T-helper 2 cell treated with Interferon-gamma antibody and Interleukin-4, amounts not matched to agents 5 μg/mL and 100 μg/mL, for 36 hours (primary cell): ENCODE measurements around the gene GMEB2.

Experiments
- DNase-seq: peaks from one replicate; pipeline ENCODE4 v3.0.0; 2021; ENCODE audit warnings: low spot score
- H3K27ac Mint-ChIP-seq: one replicate; pipeline ENCODE4 v1.8.0; 2021; ENCODE audit warnings: mild to moderate bottlenecking, mixed read lengths
- H3K27me3 Mint-ChIP-seq: one replicate; pipeline ENCODE4 v1.8.0; 2021; ENCODE audit warnings: low read depth, mixed read lengths
- H3K36me3 Mint-ChIP-seq: one replicate; pipeline ENCODE4 v1.8.0; 2021; ENCODE audit warnings: low read depth, mixed read lengths
- H3K4me1 Mint-ChIP-seq: one replicate; pipeline ENCODE4 v1.8.0; 2021; ENCODE audit warnings: low read depth, mixed read lengths
- H3K4me3 Mint-ChIP-seq: one replicate; pipeline ENCODE4 v1.8.0; 2022; ENCODE audit warnings: mild to moderate bottlenecking, moderate library complexity, mixed read lengths
- H3K9me3 Mint-ChIP-seq: one replicate; pipeline ENCODE4 v1.8.0; 2021; ENCODE audit warnings: mixed read lengths

The GMEB2 gene

DNA sequence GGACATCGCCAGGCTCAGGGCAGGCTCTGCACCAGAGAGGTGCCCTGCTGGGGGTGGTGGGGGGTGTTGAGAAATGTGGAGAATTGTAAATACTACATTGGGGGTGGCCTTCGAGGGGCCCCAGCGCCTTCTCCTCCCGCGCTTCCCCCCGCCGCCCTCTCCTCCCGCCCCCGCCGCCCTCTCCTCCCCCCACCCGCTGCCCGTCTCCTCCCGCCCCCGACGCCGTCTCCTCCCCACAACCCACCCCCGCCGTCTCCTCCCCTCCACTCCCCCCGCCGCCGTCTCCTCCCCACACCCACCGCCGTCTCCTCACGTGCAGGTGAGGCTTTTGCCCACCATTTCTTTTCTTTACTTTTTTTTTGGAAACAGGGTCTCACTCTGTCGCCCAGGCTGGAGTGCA, 77.9 kb downstream of the GMEB2 start:
- H3K9me3 Mint-ChIP-seq = no peaks in the 10 kb centered on the region
- no peaks in the 10 kb centered on the region for H3K36me3 Mint-ChIP-seq
- peaks cover 22% of the 10 kb centered on the region for H3K27me3 Mint-ChIP-seq
- no peak for DNase-seq
- peaks cover 12% of the 10 kb centered on the region for H3K4me1 Mint-ChIP-seq
- no peak overlapping the region for H3K27ac Mint-ChIP-seq
- H3K4me3 Mint-ChIP-seq = no peak overlapping the region

GRCh38 chr20:63548542-63548941, 78.4 kb downstream of the GMEB2 start:
- Mint-ChIP-seq H3K9me3 (no peaks in the 10 kb centered on the region), H3K4me3 (no peak overlapping the region), H3K27ac (no peak overlapping the region), H3K4me1 (peaks cover 12% of the 10 kb centered on the region), H3K36me3 (no peaks in the 10 kb centered on the region), H3K27me3 (peaks cover 25% of the 10 kb centered on the region)
- DNase-seq = no peak

- no peak within 1 kb of the TSS for H3K27ac Mint-ChIP-seq
- H3K36me3 Mint-ChIP-seq = no peaks in the 10 kb centered on the region
- no peak within 1 kb of the TSS for H3K4me3 Mint-ChIP-seq
- no peaks in the 10 kb centered on the region for H3K9me3 Mint-ChIP-seq
- peaks cover 23% of the 10 kb centered on the region for H3K27me3 Mint-ChIP-seq
- no peak for DNase-seq
- H3K4me1 Mint-ChIP-seq = peaks cover 9% of the 10 kb centered on the region
Observed at GRCh38 chr20:63547725-63548480, 79.0 kb downstream of the GMEB2 start, which contains the start of gene SRMS. TSS of gene SRMS (minus strand) at chr20:63547749. CDS start at chr20:63547463, 286 bp downstream.

DNA sequence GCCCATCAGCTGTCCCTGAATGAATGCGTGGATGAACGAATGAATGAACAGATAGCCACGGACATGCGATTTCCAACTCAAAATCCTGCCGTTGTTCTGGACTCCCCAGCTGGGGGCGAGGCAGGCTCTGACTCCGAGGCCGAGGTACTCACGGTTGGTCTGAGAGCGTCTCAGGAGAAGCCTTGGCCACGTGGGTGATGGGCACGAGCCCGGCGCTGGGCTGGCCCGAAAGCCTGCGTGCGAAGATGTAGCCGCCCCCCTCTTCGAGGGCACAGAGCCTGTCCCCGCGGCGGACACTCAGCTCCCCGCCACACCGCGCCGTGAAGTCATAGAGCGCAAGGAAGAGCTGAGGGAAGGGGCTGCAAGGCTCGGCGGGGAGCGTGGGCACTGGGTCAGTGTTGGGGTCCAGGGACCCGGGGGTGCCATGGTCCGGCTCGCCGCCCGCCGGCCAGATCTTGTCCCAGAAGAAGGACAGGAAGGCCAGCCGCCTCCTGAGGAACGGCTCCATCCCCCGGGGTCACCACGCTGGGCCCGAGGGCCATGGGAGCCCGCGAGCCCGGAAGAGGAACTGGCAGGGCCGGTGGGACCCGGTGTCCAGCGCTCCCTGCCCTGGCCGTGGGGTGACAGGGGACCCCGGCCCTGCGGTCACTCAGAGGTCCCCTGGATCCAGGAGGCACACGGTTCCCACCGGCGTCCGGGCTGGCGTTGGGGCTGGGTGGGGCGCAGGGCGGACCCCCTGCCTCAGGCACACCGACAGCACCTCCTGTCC, 79.8 kb downstream of the GMEB2 start:
- H3K9me3 Mint-ChIP-seq = no peaks in the 10 kb centered on the region
- no peak overlapping the region for H3K4me3 Mint-ChIP-seq
- H3K4me1 Mint-ChIP-seq = peaks cover 1% of the 10 kb centered on the region
- H3K36me3 Mint-ChIP-seq = no peaks in the 10 kb centered on the region
- H3K27me3 Mint-ChIP-seq = peaks cover 17% of the 10 kb centered on the region
- no peak for DNase-seq
- no peak overlapping the region for H3K27ac Mint-ChIP-seq

DNA sequence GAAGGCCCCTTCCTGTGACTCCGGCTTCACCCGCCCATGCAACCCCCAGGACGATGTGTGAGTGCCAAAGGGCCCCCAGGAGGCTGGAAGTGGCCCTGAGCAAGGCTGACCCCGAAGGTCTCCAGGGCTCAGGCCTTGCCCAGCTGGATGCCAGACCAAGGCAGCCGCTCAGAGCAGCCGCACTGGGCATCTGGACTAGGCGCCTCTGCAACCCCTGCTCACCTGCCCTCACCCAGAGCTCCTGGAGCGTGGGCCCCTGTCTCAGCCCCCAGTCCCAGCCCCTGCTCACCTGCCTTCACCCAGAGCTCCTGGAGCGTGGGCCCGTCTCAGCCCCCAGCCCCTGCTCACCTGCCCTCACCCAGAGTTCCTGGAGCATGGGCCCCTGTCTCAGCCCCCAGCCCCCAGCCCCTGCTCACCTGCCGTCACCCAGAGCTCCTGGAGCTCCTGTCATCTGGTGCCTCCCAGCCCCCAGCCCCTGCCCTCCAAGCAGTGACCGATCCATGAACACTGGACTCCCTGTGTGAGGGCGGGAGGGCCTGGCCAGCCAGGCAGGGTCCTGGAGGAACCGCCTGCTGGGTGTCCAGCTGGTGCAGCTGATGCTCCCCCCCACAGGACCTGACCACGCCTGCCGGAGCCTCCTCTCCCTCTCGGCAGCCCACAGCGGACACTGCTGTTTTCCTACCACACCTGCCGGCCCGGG, 80.5 kb downstream of the GMEB2 start:
- Mint-ChIP-seq H3K27me3 (peaks cover 17% of the 10 kb centered on the region), H3K27ac (no peak overlapping the region), H3K4me3 (no peak overlapping the region), H3K4me1 (no peaks in the 10 kb centered on the region), H3K9me3 (no peaks in the 10 kb centered on the region), H3K36me3 (no peaks in the 10 kb centered on the region)
- no peak for DNase-seq

DNA sequence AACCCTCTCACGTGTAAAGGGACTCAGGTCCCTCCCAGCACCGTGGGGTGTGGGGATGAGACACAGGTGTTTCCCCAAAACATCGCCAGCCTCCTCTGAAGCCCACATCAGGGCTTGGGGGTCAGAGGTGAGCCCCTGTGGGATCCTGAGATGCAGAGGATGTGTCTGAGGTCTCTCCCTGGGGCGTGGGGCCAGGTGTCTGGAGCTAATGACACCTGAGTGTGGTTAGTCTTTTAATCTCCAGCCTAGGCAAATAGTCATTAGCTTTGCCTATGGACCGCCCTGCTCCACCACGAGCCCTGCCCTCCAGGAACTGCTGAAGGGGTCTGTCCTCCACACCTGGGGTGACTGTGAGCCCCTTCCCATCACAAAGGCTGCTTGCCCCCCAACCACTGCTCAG, 81.1 kb downstream of the GMEB2 start:
- Mint-ChIP-seq H3K4me3 (no peak overlapping the region), H3K27ac (no peak overlapping the region), H3K27me3 (peaks cover 14% of the 10 kb centered on the region), H3K9me3 (no peaks in the 10 kb centered on the region), H3K36me3 (no peaks in the 10 kb centered on the region), H3K4me1 (no peaks in the 10 kb centered on the region)
- DNase-seq = no peak

GRCh38 chr20:63544958-63545516, 81.9 kb downstream of the GMEB2 start:
- no peak for DNase-seq
- no peaks in the 10 kb centered on the region for H3K9me3 Mint-ChIP-seq
- H3K36me3 Mint-ChIP-seq = no peaks in the 10 kb centered on the region
- no peaks in the 10 kb centered on the region for H3K4me1 Mint-ChIP-seq
- H3K27me3 Mint-ChIP-seq = peaks cover 12% of the 10 kb centered on the region
- no peak overlapping the region for H3K4me3 Mint-ChIP-seq
- H3K27ac Mint-ChIP-seq = no peak overlapping the region

DNA sequence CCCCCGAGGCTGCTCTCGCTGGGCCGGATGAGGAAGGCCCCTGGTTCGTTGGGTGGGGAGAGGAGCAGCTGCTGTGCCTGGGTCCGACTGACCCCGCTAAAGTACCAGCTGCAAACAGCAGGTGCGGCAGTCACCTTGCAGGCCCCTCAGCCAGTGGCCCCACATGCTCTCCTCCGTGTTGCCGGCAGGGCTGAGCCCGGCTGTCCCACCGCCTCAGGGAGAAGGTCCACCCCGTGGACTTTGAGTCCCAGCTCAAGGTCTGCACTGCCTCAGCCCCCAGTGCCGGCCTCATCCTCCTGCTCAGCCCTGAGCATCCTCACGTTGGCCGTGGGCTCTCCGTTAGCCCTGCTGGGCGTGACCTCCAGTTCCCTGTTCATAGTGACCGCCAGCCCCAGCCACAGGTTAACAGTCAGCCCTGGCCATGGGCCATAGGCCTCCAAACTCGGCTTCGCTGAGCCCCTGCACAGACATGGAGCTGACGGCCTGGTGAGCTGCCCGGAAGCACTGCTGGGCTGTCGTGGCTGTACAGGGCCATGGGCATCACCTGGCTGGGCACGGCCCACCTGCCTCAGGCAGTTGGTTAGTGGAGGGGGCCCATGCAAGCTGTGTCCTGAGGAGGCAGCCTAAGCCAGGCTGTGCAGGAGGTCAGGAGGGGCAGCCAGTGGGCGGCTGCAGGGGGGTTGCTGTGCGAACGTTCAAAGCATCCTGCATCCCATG, 82.5 kb downstream of the GMEB2 start:
- H3K4me3 Mint-ChIP-seq = no peak overlapping the region
- peaks cover 9% of the 10 kb centered on the region for H3K27me3 Mint-ChIP-seq
- no peaks in the 10 kb centered on the region for H3K4me1 Mint-ChIP-seq
- no peaks in the 10 kb centered on the region for H3K36me3 Mint-ChIP-seq
- no peaks in the 10 kb centered on the region for H3K9me3 Mint-ChIP-seq
- DNase-seq = no peak
- no peak overlapping the region for H3K27ac Mint-ChIP-seq

DNA sequence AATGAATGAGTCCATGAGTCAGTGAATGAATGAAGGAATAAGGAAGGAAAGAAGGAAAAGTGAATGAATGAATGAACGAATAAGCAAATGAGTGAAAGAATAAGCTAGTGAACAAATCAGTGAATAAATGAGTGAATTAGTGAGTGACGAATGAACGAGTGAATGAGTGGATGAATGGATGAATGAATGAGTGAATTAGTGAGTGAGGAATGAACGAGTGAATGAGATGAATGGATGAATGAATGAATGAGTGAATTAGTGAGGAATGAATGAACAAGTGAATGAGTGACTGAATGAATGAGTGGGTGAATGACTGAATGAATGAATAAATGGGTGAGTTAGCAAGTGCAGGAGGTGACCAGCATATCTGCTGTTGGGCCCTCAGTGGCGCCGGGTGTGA, 83.2 kb downstream of the GMEB2 start:
- no peak for DNase-seq
- no peaks in the 10 kb centered on the region for H3K36me3 Mint-ChIP-seq
- peaks cover 6% of the 10 kb centered on the region for H3K27me3 Mint-ChIP-seq
- H3K9me3 Mint-ChIP-seq = no peaks in the 10 kb centered on the region
- H3K4me3 Mint-ChIP-seq = no peak overlapping the region
- H3K27ac Mint-ChIP-seq = no peak overlapping the region
- H3K4me1 Mint-ChIP-seq = peaks cover 2% of the 10 kb centered on the region

DNA sequence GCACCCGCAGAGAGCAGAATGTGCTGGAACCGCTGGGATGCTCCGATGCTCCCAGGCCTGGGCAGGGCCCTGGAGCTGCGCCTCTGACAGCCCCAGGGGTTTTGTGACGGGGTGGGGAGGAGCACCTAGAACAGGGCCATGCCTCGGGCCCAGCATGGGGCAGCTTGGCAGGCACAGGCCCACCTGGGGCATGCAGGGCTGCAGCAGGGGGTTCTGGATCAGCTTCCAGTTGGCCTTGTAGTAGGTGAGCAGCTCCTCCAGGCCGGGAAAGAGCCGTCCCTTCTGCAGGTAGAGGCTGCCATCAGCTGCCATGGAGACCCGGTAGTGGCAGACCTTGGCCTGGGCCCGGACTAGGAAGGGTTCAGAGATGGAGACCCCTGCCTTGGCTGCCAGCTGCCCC, 83.8 kb downstream of the GMEB2 start:
- Mint-ChIP-seq H3K27ac (no peak overlapping the region), H3K4me1 (peaks cover 2% of the 10 kb centered on the region), H3K27me3 (peaks cover 6% of the 10 kb centered on the region), H3K36me3 (no peaks in the 10 kb centered on the region), H3K4me3 (no peak overlapping the region), H3K9me3 (no peaks in the 10 kb centered on the region)
- no peak for DNase-seq

DNA sequence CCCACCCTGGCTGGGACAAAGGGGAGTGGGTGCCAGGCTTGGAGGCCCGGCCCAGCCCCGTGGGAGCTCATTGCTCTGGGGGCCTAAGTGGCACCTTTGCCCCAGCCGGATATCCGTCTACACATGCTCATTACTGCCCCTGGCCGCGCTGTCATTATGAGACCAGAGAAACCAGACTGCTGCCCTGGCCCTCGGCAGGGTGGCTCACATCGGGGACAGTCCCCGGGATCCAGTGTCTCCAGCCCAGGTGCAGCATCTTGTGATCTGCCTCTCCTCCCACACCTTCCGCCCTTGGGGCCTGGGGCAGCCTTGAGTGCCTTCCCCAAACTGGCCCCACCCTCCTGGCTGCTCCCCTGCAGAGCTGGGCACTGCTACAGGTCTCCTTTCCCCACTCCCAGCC, 84.2 kb downstream of the GMEB2 start:
- Mint-ChIP-seq H3K36me3 (no peaks in the 10 kb centered on the region), H3K4me1 (peaks cover 2% of the 10 kb centered on the region), H3K27me3 (peaks cover 6% of the 10 kb centered on the region), H3K4me3 (no peak overlapping the region), H3K27ac (no peak overlapping the region), H3K9me3 (no peaks in the 10 kb centered on the region)
- DNase-seq = no peak

DNA sequence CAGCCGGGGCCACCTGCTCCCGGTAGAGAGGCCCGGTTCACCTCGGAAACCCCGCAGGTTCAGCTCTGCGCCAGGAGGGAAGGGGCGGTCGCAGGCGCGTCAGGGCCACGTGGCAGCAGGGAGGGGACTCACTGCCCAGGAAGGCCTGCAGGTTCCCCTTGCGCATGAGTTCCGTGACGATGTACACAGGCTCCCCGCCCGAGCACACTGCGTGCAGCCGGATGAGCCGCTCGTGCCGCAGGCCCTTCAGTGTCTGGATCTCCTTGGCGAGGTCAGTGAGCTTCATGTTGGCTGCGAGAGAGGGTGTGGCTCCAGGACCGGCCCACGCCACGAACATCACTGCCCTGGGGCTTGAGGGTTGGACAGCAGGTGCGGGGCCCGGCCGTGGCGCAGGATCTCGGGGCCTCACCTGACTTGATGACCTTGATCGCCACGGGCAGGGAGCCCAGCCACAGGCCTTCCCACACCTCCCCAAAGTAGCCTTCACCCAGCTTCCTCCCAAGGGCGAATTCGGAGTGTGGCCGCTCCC, 84.8 kb downstream of the GMEB2 start:
- peaks cover 4% of the 10 kb centered on the region for H3K4me1 Mint-ChIP-seq
- no peak overlapping the region for H3K27ac Mint-ChIP-seq
- DNase-seq = no peak
- peaks cover 6% of the 10 kb centered on the region for H3K27me3 Mint-ChIP-seq
- H3K36me3 Mint-ChIP-seq = no peaks in the 10 kb centered on the region
- H3K4me3 Mint-ChIP-seq = no peak overlapping the region
- no peaks in the 10 kb centered on the region for H3K9me3 Mint-ChIP-seq

- H3K9me3 Mint-ChIP-seq = no peaks in the 10 kb centered on the region
- DNase-seq = no peak
- peaks cover 6% of the 10 kb centered on the region for H3K4me1 Mint-ChIP-seq
- no peak overlapping the region for H3K27ac Mint-ChIP-seq
- peaks cover 3% of the 10 kb centered on the region for H3K27me3 Mint-ChIP-seq
- H3K4me3 Mint-ChIP-seq = no peak overlapping the region
- no peaks in the 10 kb centered on the region for H3K36me3 Mint-ChIP-seq
Observed at GRCh38 chr20:63541371-63541770, 85.5 kb downstream of the GMEB2 start.
